Tibial nerve (tissue), 4 donors: ENCODE results near the gene OR5H6. TPM values are rescaled to one million over a fixed set of nuclear protein-coding genes. Genes with fewer than 3 reads are reported as not detected.

ENCODE experiments used
- DNase-seq, 2 donors: peaks; one replicate each; pipeline ENCODE4 v3.0.0-alpha.2; 2019; ENCODE audit warnings: low spot score in 2 of 2
- H3K27ac ChIP-seq, 4 donors: fragments of 200-600 bp; sonication (generic) in 3 of 4; one replicate each; pipeline ENCODE4 v1.5.1; 2017 to 2019; ENCODE audit warnings: mild to moderate bottlenecking in 1 of 4
- H3K27me3 ChIP-seq, 2 donors: fragments of 200-600 bp; sonication (generic) in 1 of 2; one replicate each; pipeline versions ENCODE4 v1.5.1 to v1.6.0; 2017 to 2019
- H3K36me3 ChIP-seq, 3 donors: fragments of 200-600 bp; sonication (generic); one replicate each; pipeline ENCODE4 v1.5.1; 2018 to 2019
- H3K4me1 ChIP-seq, 4 donors: fragments of 200-600 bp; sonication (generic) in 3 of 4; one replicate each; pipeline ENCODE4 v1.5.1; 2017 to 2019
- H3K4me3 ChIP-seq, 4 donors: fragments of 200-600 bp; sonication (generic) in 3 of 4; one replicate each; pipeline ENCODE4 v1.5.1; 2017 to 2019; ENCODE audit warnings: mild to moderate bottlenecking in 1 of 4, moderate library complexity in 1 of 4
- H3K9me3 ChIP-seq, 4 donors: fragments of 200-600 bp; sonication (generic) in 3 of 4; one replicate each; pipeline ENCODE4 v1.5.1; 2017 to 2019
- CTCF ChIP-seq, 5 experiments: fragments of 200-600 bp in 3 of 5; fragments of 450-650 bp in 2 of 5; sonication (generic) in 3 of 5; IDR thresholded peaks; one replicate each; pipeline ENCODE4 v1.5.1; 2016 to 2019; ENCODE audit warnings: antibody characterized with exemption in 5 of 5, mild to moderate bottlenecking in 3 of 5, moderate library complexity in 2 of 5
- EP300 ChIP-seq, 2 donors: sonication (generic); formaldehyde crosslinking; IDR thresholded peaks; one replicate each; pipeline ENCODE4 v1.6.1; 2017; ENCODE audit warnings: antibody characterized with exemption in 2 of 2, mild to moderate bottlenecking in 1 of 2
- POLR2A ChIP-seq, 2 donors: fragments of 450-650 bp; IDR thresholded peaks; one replicate each; pipeline ENCODE4 v1.6.1; 2017; ENCODE audit warnings: antibody characterized with exemption in 2 of 2, mild to moderate bottlenecking in 2 of 2, moderate library complexity in 2 of 2
- WGBS, 2 donors: methylation state at CpG; one replicate each; pipeline ENCODE4 v1.1.5; 2018; 5-methylcytosine and 5-hydroxymethylcytosine counted together
- total RNA-seq, 4 donors: library from RNA; depleted of rRNA; stranded (reverse); fragments of >200 nt; gene quantifications; one replicate each; pipeline ENCODE4 v1.1.0, GENCODE V29; 2016

The OR5H6 gene
- total RNA-seq, 4 donors from 2014 or later = not detected

DNA sequence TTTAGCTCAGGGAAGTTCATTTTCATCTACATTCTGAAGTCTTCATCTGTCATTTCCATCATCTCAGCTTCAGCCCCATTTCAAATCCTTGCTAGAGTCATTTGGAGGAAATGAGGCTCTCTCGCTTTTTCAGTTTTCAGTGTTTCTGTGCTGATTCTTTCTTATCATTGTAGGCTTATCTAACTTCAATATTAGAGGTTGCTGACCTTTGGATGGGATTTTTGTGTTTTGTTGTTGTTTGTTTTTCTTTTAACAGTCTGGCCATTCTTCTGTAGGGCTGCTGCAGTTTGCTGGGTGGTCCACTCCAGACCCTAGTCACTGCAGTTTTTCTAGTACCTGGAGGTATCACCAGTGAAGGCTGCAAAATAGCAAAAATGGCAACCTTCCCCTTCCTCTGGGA, 26.9 kb downstream of the OR5H6 start:
- Histone ChIP-seq H3K36me3 (no peaks in the 10 kb centered on the region), H3K27ac (no peak overlapping the region), H3K4me1 (no peaks in the 10 kb centered on the region), H3K4me3 (no peak overlapping the region), H3K27me3 (no peaks in the 10 kb centered on the region), H3K9me3 (peaks cover 0 to 7% (median 0%) of the 10 kb centered on the region in 4 donors)
- 75 to 88% methylated on average over 1 of the region's 1 CpG for WGBS, 2 donors
- DNase-seq = no peak
- no peak for TF ChIP-seq CTCF (IDR thresholded peaks at IDR 0.05)
- TF ChIP-seq POLR2A (IDR thresholded peaks at IDR 0.05) = no peak
- TF ChIP-seq EP300 (IDR thresholded peaks at IDR 0.05) = no peak

GRCh38 chr3:98291332-98291957, 27.4 kb downstream of the OR5H6 start:
- H3K36me3 ChIP-seq = no peaks in the 10 kb centered on the region
- no peak overlapping the region for H3K27ac ChIP-seq
- peaks cover 0 to 7% (median 0%) of the 10 kb centered on the region in 4 donors for H3K9me3 ChIP-seq
- 85 to 86% methylated on average over 10 of the region's 10 CpGs for WGBS, 2 donors
- H3K4me3 ChIP-seq = no peak overlapping the region
- H3K4me1 ChIP-seq = no peaks in the 10 kb centered on the region
- DNase-seq = no peak
- TF ChIP-seq EP300 (IDR thresholded peaks at IDR 0.05) (no peak), POLR2A (IDR thresholded peaks at IDR 0.05) (no peak), CTCF (IDR thresholded peaks at IDR 0.05) (no peak)
- H3K27me3 ChIP-seq = no peaks in the 10 kb centered on the region

Other genes with a start within 250 kb of the OR5H6 start
- not detected for gene GABRR3, start 228.9 kb upstream of the OR5H6 start, total RNA-seq
- not detected for gene OR5AC2, start 177.1 kb upstream of the OR5H6 start, total RNA-seq
- not detected for gene OR5H1, start 133.5 kb upstream of the OR5H6 start, total RNA-seq
- not detected for gene OR5H14, start 116.8 kb upstream of the OR5H6 start, total RNA-seq
- not detected for gene OR5H15, start 97.5 kb upstream of the OR5H6 start, total RNA-seq
- gene OR5H2, start 18.3 kb downstream of the OR5H6 start, total RNA-seq = not detected
- not detected for gene OR5K4, start 89.6 kb downstream of the OR5H6 start, total RNA-seq
- gene OR5K3, start 126.4 kb downstream of the OR5H6 start, total RNA-seq = not detected
- not detected for gene OR5K1, start 199.0 kb downstream of the OR5H6 start, total RNA-seq
- gene OR5K2, start 233.4 kb downstream of the OR5H6 start, total RNA-seq = not detected